ENCODE data around the gene IL4. TPM values are rescaled to one million over a fixed set of nuclear protein-coding genes. Genes with fewer than 3 reads are reported as not detected.

Gene IL4
- total RNA-seq, 1 donor from 2014 or later = not detected

GRCh38 chr5:132665574-132666080, 8.2 kb upstream of the IL4 start:
- Histone ChIP-seq H3K9ac (ENCODE audit: low read depth in 1 of 3, low read length in 3 of 3) (no peak overlapping the region), H3K27me3 (ENCODE audit: control insufficient read depth in 3 of 3, insufficient read depth in 3 of 3, low read length in 3 of 3) (peaks cover 0 to 18% (median 8%) of the 10 kb centered on the region in 3 donors), H3K27ac (ENCODE audit: low read depth, low read length) (no peak overlapping the region), H3K36me3 (ENCODE audit: control insufficient read depth in 3 of 3, insufficient read depth in 3 of 3, low read length in 3 of 3) (no peaks in the 10 kb centered on the region), H3K4me1 (ENCODE audit: control insufficient read depth in 3 of 3, insufficient read depth in 3 of 3, low read length in 3 of 3) (no peaks in the 10 kb centered on the region), H3K9me3 (ENCODE audit: control insufficient read depth in 3 of 3, low read length in 3 of 3) (no peaks in the 10 kb centered on the region), H3K4me3 (ENCODE audit: low read length in 3 of 3) (no peak overlapping the region)

GRCh38 chr5:132666310-132667123, 7.3 kb upstream of the IL4 start:
- H3K36me3 ChIP-seq (ENCODE audit: control insufficient read depth in 3 of 3, insufficient read depth in 3 of 3, low read length in 3 of 3) = no peaks in the 10 kb centered on the region
- no peak overlapping the region for H3K27ac ChIP-seq (ENCODE audit: low read depth, low read length)
- H3K4me1 ChIP-seq (ENCODE audit: control insufficient read depth in 3 of 3, insufficient read depth in 3 of 3, low read length in 3 of 3) = no peaks in the 10 kb centered on the region
- H3K27me3 ChIP-seq (ENCODE audit: control insufficient read depth in 3 of 3, insufficient read depth in 3 of 3, low read length in 3 of 3) = peaks cover 0 to 18% (median 8%) of the 10 kb centered on the region in 3 donors
- H3K9me3 ChIP-seq (ENCODE audit: control insufficient read depth in 3 of 3, low read length in 3 of 3) = no peaks in the 10 kb centered on the region
- H3K4me3 ChIP-seq (ENCODE audit: low read length in 3 of 3) = no peak overlapping the region
- H3K9ac ChIP-seq (ENCODE audit: low read depth in 1 of 3, low read length in 3 of 3) = no peak overlapping the region

GRCh38 chr5:132667309-132667708, 6.5 kb upstream of the IL4 start:
- H3K27me3 ChIP-seq (ENCODE audit: control insufficient read depth in 3 of 3, insufficient read depth in 3 of 3, low read length in 3 of 3) = peaks cover 0 to 18% (median 8%) of the 10 kb centered on the region in 3 donors
- H3K27ac ChIP-seq (ENCODE audit: low read depth, low read length) = no peak overlapping the region
- no peak overlapping the region for H3K9ac ChIP-seq (ENCODE audit: low read depth in 1 of 3, low read length in 3 of 3)
- no peaks in the 10 kb centered on the region for H3K36me3 ChIP-seq (ENCODE audit: control insufficient read depth in 3 of 3, insufficient read depth in 3 of 3, low read length in 3 of 3)
- no peaks in the 10 kb centered on the region for H3K9me3 ChIP-seq (ENCODE audit: control insufficient read depth in 3 of 3, low read length in 3 of 3)
- no peak overlapping the region for H3K4me3 ChIP-seq (ENCODE audit: low read length in 3 of 3)
- no peaks in the 10 kb centered on the region for H3K4me1 ChIP-seq (ENCODE audit: control insufficient read depth in 3 of 3, insufficient read depth in 3 of 3, low read length in 3 of 3)

- Histone ChIP-seq H3K27me3 (ENCODE audit: control insufficient read depth in 3 of 3, insufficient read depth in 3 of 3, low read length in 3 of 3) (peaks cover 0 to 18% (median 8%) of the 10 kb centered on the region in 3 donors), H3K4me3 (ENCODE audit: low read length in 3 of 3) (no peak overlapping the region), H3K27ac (ENCODE audit: low read depth, low read length) (no peak overlapping the region), H3K9me3 (ENCODE audit: control insufficient read depth in 3 of 3, low read length in 3 of 3) (no peaks in the 10 kb centered on the region), H3K4me1 (ENCODE audit: control insufficient read depth in 3 of 3, insufficient read depth in 3 of 3, low read length in 3 of 3) (no peaks in the 10 kb centered on the region), H3K9ac (ENCODE audit: low read depth in 1 of 3, low read length in 3 of 3) (no peak overlapping the region), H3K36me3 (ENCODE audit: control insufficient read depth in 3 of 3, insufficient read depth in 3 of 3, low read length in 3 of 3) (no peaks in the 10 kb centered on the region)
Observed at GRCh38 chr5:132667761-132668705, 5.8 kb upstream of the IL4 start.

- H3K4me3 ChIP-seq (ENCODE audit: low read length in 3 of 3) = no peak overlapping the region
- no peak overlapping the region for H3K27ac ChIP-seq (ENCODE audit: low read depth, low read length)
- no peaks in the 10 kb centered on the region for H3K4me1 ChIP-seq (ENCODE audit: control insufficient read depth in 3 of 3, insufficient read depth in 3 of 3, low read length in 3 of 3)
- no peaks in the 10 kb centered on the region for H3K36me3 ChIP-seq (ENCODE audit: control insufficient read depth in 3 of 3, insufficient read depth in 3 of 3, low read length in 3 of 3)
- H3K9me3 ChIP-seq (ENCODE audit: control insufficient read depth in 3 of 3, low read length in 3 of 3) = no peaks in the 10 kb centered on the region
- peaks cover 0 to 18% (median 8%) of the 10 kb centered on the region in 3 donors for H3K27me3 ChIP-seq (ENCODE audit: control insufficient read depth in 3 of 3, insufficient read depth in 3 of 3, low read length in 3 of 3)
- H3K9ac ChIP-seq (ENCODE audit: low read depth in 1 of 3, low read length in 3 of 3) = no peak overlapping the region
Observed at GRCh38 chr5:132668706-132669454, 4.9 kb upstream of the IL4 start.

GRCh38 chr5:132669455-132669820, 4.4 kb upstream of the IL4 start:
- Histone ChIP-seq H3K36me3 (ENCODE audit: control insufficient read depth in 3 of 3, insufficient read depth in 3 of 3, low read length in 3 of 3) (no peaks in the 10 kb centered on the region), H3K9ac (ENCODE audit: low read depth in 1 of 3, low read length in 3 of 3) (no peak overlapping the region), H3K4me1 (ENCODE audit: control insufficient read depth in 3 of 3, insufficient read depth in 3 of 3, low read length in 3 of 3) (no peaks in the 10 kb centered on the region)

GRCh38 chr5:132669966-132670882, 3.6 kb upstream of the IL4 start:
- H3K4me1 ChIP-seq (ENCODE audit: control insufficient read depth in 3 of 3, insufficient read depth in 3 of 3, low read length in 3 of 3) = no peaks in the 10 kb centered on the region
- H3K9ac ChIP-seq (ENCODE audit: low read depth in 1 of 3, low read length in 3 of 3) = no peak overlapping the region
- H3K27me3 ChIP-seq (ENCODE audit: control insufficient read depth in 3 of 3, insufficient read depth in 3 of 3, low read length in 3 of 3) = peaks cover 0 to 18% (median 8%) of the 10 kb centered on the region in 3 donors
- no peaks in the 10 kb centered on the region for H3K36me3 ChIP-seq (ENCODE audit: control insufficient read depth in 3 of 3, insufficient read depth in 3 of 3, low read length in 3 of 3)
- H3K27ac ChIP-seq (ENCODE audit: low read depth, low read length) = no peak overlapping the region
- H3K9me3 ChIP-seq (ENCODE audit: control insufficient read depth in 3 of 3, low read length in 3 of 3) = no peaks in the 10 kb centered on the region
- no peak overlapping the region for H3K4me3 ChIP-seq (ENCODE audit: low read length in 3 of 3)

More at GRCh38 chr5:132669455-132669820, 4.4 kb upstream of the IL4 start:
- Histone ChIP-seq H3K27ac (ENCODE audit: low read depth, low read length) (no peak overlapping the region), H3K4me3 (ENCODE audit: low read length in 3 of 3) (no peak overlapping the region), H3K27me3 (ENCODE audit: control insufficient read depth in 3 of 3, insufficient read depth in 3 of 3, low read length in 3 of 3) (peaks cover 0 to 18% (median 8%) of the 10 kb centered on the region in 3 donors), H3K9me3 (ENCODE audit: control insufficient read depth in 3 of 3, low read length in 3 of 3) (no peaks in the 10 kb centered on the region)

- no peaks in the 10 kb centered on the region for H3K4me1 ChIP-seq (ENCODE audit: control insufficient read depth in 3 of 3, insufficient read depth in 3 of 3, low read length in 3 of 3)
- H3K9me3 ChIP-seq (ENCODE audit: control insufficient read depth in 3 of 3, low read length in 3 of 3) = no peaks in the 10 kb centered on the region
- no peaks in the 10 kb centered on the region for H3K36me3 ChIP-seq (ENCODE audit: control insufficient read depth in 3 of 3, insufficient read depth in 3 of 3, low read length in 3 of 3)
- H3K9ac ChIP-seq (ENCODE audit: low read depth in 1 of 3, low read length in 3 of 3) = no peak overlapping the region
- H3K27me3 ChIP-seq (ENCODE audit: control insufficient read depth in 3 of 3, insufficient read depth in 3 of 3, low read length in 3 of 3) = peaks cover 0 to 18% (median 8%) of the 10 kb centered on the region in 3 donors
- H3K4me3 ChIP-seq (ENCODE audit: low read length in 3 of 3) = no peak overlapping the region
- H3K27ac ChIP-seq (ENCODE audit: low read depth, low read length) = no peak overlapping the region
Observed at GRCh38 chr5:132671000-132671399, 2.8 kb upstream of the IL4 start.

GRCh38 chr5:132673488-132673887, 301 bp upstream of the IL4 start:
- H3K27me3 ChIP-seq (ENCODE audit: control insufficient read depth in 3 of 3, insufficient read depth in 3 of 3, low read length in 3 of 3) = peaks cover 0 to 3% (median under 1%) of the 10 kb centered on the region in 3 donors
- no peak overlapping the region for H3K4me3 ChIP-seq (ENCODE audit: low read length in 3 of 3)
- no peak overlapping the region for H3K9ac ChIP-seq (ENCODE audit: low read depth in 1 of 3, low read length in 3 of 3)
- H3K36me3 ChIP-seq (ENCODE audit: control insufficient read depth in 3 of 3, insufficient read depth in 3 of 3, low read length in 3 of 3) = no peaks in the 10 kb centered on the region
- no peaks in the 10 kb centered on the region for H3K9me3 ChIP-seq (ENCODE audit: control insufficient read depth in 3 of 3, low read length in 3 of 3)
- no peaks in the 10 kb centered on the region for H3K4me1 ChIP-seq (ENCODE audit: control insufficient read depth in 3 of 3, insufficient read depth in 3 of 3, low read length in 3 of 3)
- H3K27ac ChIP-seq (ENCODE audit: low read depth, low read length) = no peak overlapping the region

All from skeletal muscle tissue (tissue), 4 donors.